Ramos (cell line): ENCODE results near the gene HAGHL.
"Not testable (repeated sequence)": the region's sequence is repeated elsewhere in the genome, so short reads cannot be mapped to it uniquely, and the experiment has no call there.

Source experiments
- in situ Hi-C: fragments of 300-500 bp; cut with MboI; formaldehyde crosslinking; loops from one replicate; pipeline ENCODE4 v1.14.3; 2022; ENCODE audit warnings: low sequenced_read_pairs; ENCODE audit not compliant: unreplicated experiment

The HAGHL gene

GRCh38 chr16:746637-747036 lies 19.7 kb downstream of the HAGHL start:
- in situ Hi-C loops: no loop called here

- in situ Hi-C loops: no loop called here
These were observed 21.3 kb downstream of the HAGHL start for GRCh38 chr16:747978-748746.

GRCh38 chr16:749010-749409 lies 22.1 kb downstream of the HAGHL start:
- in situ Hi-C loops: no loop called here

GRCh38 chr16:750485-750884 lies 23.6 kb downstream of the HAGHL start:
- in situ Hi-C loops: no loop called here

GRCh38 chr16:751152-752006 lies 24.5 kb downstream of the HAGHL start:
- in situ Hi-C loops: no loop called here

- in situ Hi-C loops: no loop called here
These were observed 25.1 kb downstream of the HAGHL start for GRCh38 chr16:752007-752312.

GRCh38 chr16:754121-754607 lies 27.3 kb downstream of the HAGHL start:
- in situ Hi-C loops: not testable (repeated sequence)

- in situ Hi-C loops: no loop called here
These were observed 27.8 kb downstream of the HAGHL start for GRCh38 chr16:754656-755055.

- in situ Hi-C loops: no loop called here
These were observed 29.5 kb downstream of the HAGHL start for GRCh38 chr16:756428-756827.

GRCh38 chr16:759110-759910 lies 32.4 kb downstream of the HAGHL start:
- in situ Hi-C loops: no loop called here

- in situ Hi-C loops: no loop called here
These were observed 33.2 kb downstream of the HAGHL start for GRCh38 chr16:760065-760464.

- in situ Hi-C loops: no loop called here
These were observed 33.8 kb downstream of the HAGHL start, which contains the start of gene MSLN for GRCh38 chr16:760545-761343. Gene MSLN, plus strand, starts transcription at chr16:760734. Its CDS starts 1,947 bp downstream, at chr16:762681.

GRCh38 chr16:761625-762513 lies 35.0 kb downstream of the HAGHL start:
- in situ Hi-C loops: no loop called here

- in situ Hi-C loops: no loop called here
These were observed 35.8 kb downstream of the HAGHL start for GRCh38 chr16:762595-763268.

- in situ Hi-C loops: no loop called here
These were observed 36.7 kb downstream of the HAGHL start for GRCh38 chr16:763369-764183.

GRCh38 chr16:764184-764750 lies 37.4 kb downstream of the HAGHL start:
- in situ Hi-C loops: no loop called here

GRCh38 chr16:764848-765487 lies 38.1 kb downstream of the HAGHL start:
- in situ Hi-C loops: no loop called here
